Esophagus (tissue), 2 donors: ENCODE data around the gene CUBN. TPM values are rescaled to one million over a fixed set of nuclear protein-coding genes. Genes with fewer than 3 reads are reported as not detected.
A peak's percentile ranks its signal among the peaks of the same experiment; 100 is the strongest.

ENCODE experiments used
- H3K27ac ChIP-seq, 2 donors: one replicate each; pipeline ENCODE4 v1.5.1; 2013; ENCODE audit warnings: low read depth in 2 of 2, mild to moderate bottlenecking in 2 of 2, inconsistent platforms in 1 of 2, low read length in 1 of 2, moderate library complexity in 1 of 2
- H3K27me3 ChIP-seq, 2 donors: one replicate each; pipeline ENCODE4 v1.6.1; 2013; ENCODE audit warnings: low read length in 2 of 2, control low read depth in 1 of 2, mild to moderate bottlenecking in 1 of 2; ENCODE audit not compliant: insufficient read depth in 2 of 2, control insufficient read depth in 1 of 2
- H3K36me3 ChIP-seq, 2 donors: one replicate each; pipeline ENCODE4 v1.6.1; 2013; ENCODE audit warnings: low read length in 1 of 2; ENCODE audit not compliant: control insufficient read depth in 2 of 2, insufficient read depth in 2 of 2
- H3K4me1 ChIP-seq, 2 donors: one replicate each; pipeline ENCODE4 v1.6.1; 2013; ENCODE audit warnings: low read length in 1 of 2; ENCODE audit not compliant: control insufficient read depth in 2 of 2, insufficient read depth in 2 of 2
- H3K4me3 ChIP-seq, 2 donors: one replicate each; pipeline ENCODE4 v1.5.1; 2013; ENCODE audit warnings: low read length in 2 of 2, mild to moderate bottlenecking in 2 of 2, low read depth in 1 of 2, moderate library complexity in 1 of 2
- H3K9me3 ChIP-seq, 2 donors: one replicate each; pipeline ENCODE4 v1.6.1; 2013; ENCODE audit warnings: mild to moderate bottlenecking in 2 of 2, low read depth in 1 of 2, low read length in 1 of 2, moderate library complexity in 1 of 2; ENCODE audit not compliant: control insufficient read depth in 2 of 2, insufficient read depth in 1 of 2
- WGBS, 2 donors: extraction: QIAGEN DNeasy Blood & Tissue Kit; methylation state at CpG; one replicate each; pipeline ENCODE4 v1.1.7; 2013; 5-methylcytosine and 5-hydroxymethylcytosine counted together
- polyA plus RNA-seq, 2 donors: library from polyadenylated mRNA; stranded (reverse); fragments of 200-250 nt; gene quantifications; one replicate each; pipeline ENCODE4 v1.2.3, GENCODE V29; 2013
- donor health status: healthy with polysubstance abuse.
- donor health status: Bipolar disorder and iron deficiency.

Gene CUBN
- polyA plus RNA-seq, 2 donors: 0.16 to 0.22 TPM

GRCh38 chr10:17001961-17002749 is 127.5 kb downstream of the CUBN start:
- Histone ChIP-seq H3K27me3 (no peaks in the 10 kb centered on the region), H3K9me3 (no peaks in the 10 kb centered on the region), H3K4me1 (no peaks in the 10 kb centered on the region), H3K27ac (peak overlapping the region; percentile 40 to 56), H3K36me3 (no peaks in the 10 kb centered on the region), H3K4me3 (no peak overlapping the region)
- WGBS, 2 donors: 34 to 36% methylated on average over 8 of the region's 8 CpGs

- 78 to 83% methylated on average over 9 of the region's 9 CpGs for WGBS, 2 donors
- Histone ChIP-seq H3K4me1 (no peaks in the 10 kb centered on the region), H3K9me3 (no peaks in the 10 kb centered on the region), H3K27me3 (no peaks in the 10 kb centered on the region), H3K4me3 (no peak overlapping the region), H3K27ac (no peak overlapping the region), H3K36me3 (no peaks in the 10 kb centered on the region)
Observed at GRCh38 chr10:17001297-17001744, 128.3 kb downstream of the CUBN start.

GRCh38 chr10:16999665-17000451 is 129.8 kb downstream of the CUBN start:
- Histone ChIP-seq H3K4me3 (no peak overlapping the region), H3K27ac (no peak overlapping the region), H3K4me1 (no peaks in the 10 kb centered on the region), H3K9me3 (no peaks in the 10 kb centered on the region), H3K27me3 (no peaks in the 10 kb centered on the region), H3K36me3 (no peaks in the 10 kb centered on the region)
- WGBS, 2 donors: 62 to 71% methylated on average over 10 of the region's 10 CpGs

- H3K9me3 ChIP-seq: no peaks in the 10 kb centered on the region
- H3K27ac ChIP-seq: peak overlapping the region in 1 of 2 donors; percentile 0
- H3K4me3 ChIP-seq: no peak overlapping the region
- 57 to 61% methylated on average over 6 of the region's 6 CpGs for WGBS, 2 donors
- no peaks in the 10 kb centered on the region for H3K27me3 ChIP-seq
- no peaks in the 10 kb centered on the region for H3K4me1 ChIP-seq
- H3K36me3 ChIP-seq: no peaks in the 10 kb centered on the region
Observed at GRCh38 chr10:16996530-16996964, 133.1 kb downstream of the CUBN start.

- no peak overlapping the region for H3K4me3 ChIP-seq
- no peaks in the 10 kb centered on the region for H3K4me1 ChIP-seq
- H3K36me3 ChIP-seq: no peaks in the 10 kb centered on the region
- no peak overlapping the region for H3K27ac ChIP-seq
- H3K27me3 ChIP-seq: no peaks in the 10 kb centered on the region
- 34% methylated on average over 6 of the region's 6 CpGs for WGBS, 2 donors
- no peaks in the 10 kb centered on the region for H3K9me3 ChIP-seq
Observed at GRCh38 chr10:16995867-16996529, 133.6 kb downstream of the CUBN start.

- Histone ChIP-seq H3K36me3 (no peaks in the 10 kb centered on the region), H3K27ac (no peak overlapping the region), H3K9me3 (no peaks in the 10 kb centered on the region), H3K4me1 (peaks cover 0 to 2% of the 10 kb centered on the region in 2 donors), H3K27me3 (no peaks in the 10 kb centered on the region), H3K4me3 (no peak overlapping the region)
- WGBS, 2 donors: 76 to 77% methylated on average over 4 of the region's 4 CpGs
Observed at GRCh38 chr10:16993186-16993585, 136.4 kb downstream of the CUBN start.

- no peaks in the 10 kb centered on the region for H3K36me3 ChIP-seq
- no peak overlapping the region for H3K4me3 ChIP-seq
- H3K27me3 ChIP-seq: no peaks in the 10 kb centered on the region
- no peaks in the 10 kb centered on the region for H3K9me3 ChIP-seq
- H3K4me1 ChIP-seq: peaks cover 0 to 2% of the 10 kb centered on the region in 2 donors
- 47 to 50% methylated on average over 10 of the region's 10 CpGs for WGBS, 2 donors
- no peak overlapping the region for H3K27ac ChIP-seq
Observed at GRCh38 chr10:16992611-16993119, 136.9 kb downstream of the CUBN start.

- H3K4me1 ChIP-seq: peaks cover 0 to 2% of the 10 kb centered on the region in 2 donors
- WGBS, 2 donors: 87 to 95% methylated on average over 2 of the region's 2 CpGs
- no peaks in the 10 kb centered on the region for H3K27me3 ChIP-seq
- H3K36me3 ChIP-seq: no peaks in the 10 kb centered on the region
- H3K9me3 ChIP-seq: no peaks in the 10 kb centered on the region
- H3K4me3 ChIP-seq: no peak overlapping the region
- no peak overlapping the region for H3K27ac ChIP-seq
Observed at GRCh38 chr10:16991011-16991410, 138.6 kb downstream of the CUBN start.

- H3K9me3 ChIP-seq: no peaks in the 10 kb centered on the region
- H3K27me3 ChIP-seq: no peaks in the 10 kb centered on the region
- no peak overlapping the region for H3K4me3 ChIP-seq
- H3K36me3 ChIP-seq: no peaks in the 10 kb centered on the region
- WGBS, 2 donors: 78 to 84% methylated on average over 8 of the region's 8 CpGs
- no peak overlapping the region for H3K27ac ChIP-seq
- H3K4me1 ChIP-seq: peaks cover 0 to 2% of the 10 kb centered on the region in 2 donors
Observed at GRCh38 chr10:16989826-16990293, 139.8 kb downstream of the CUBN start.
